PC-3 (cell line): Measurements from ENCODE around the gene TMEM119.

ENCODE experiments used
- EZH2 ChIP-seq: fragments of 300-600 bp; sonication (generic); IDR thresholded peaks from one replicate; pipeline ENCODE4 v1.6.1; 2017; ENCODE audit warnings: antibody characterized with exemption, mild to moderate bottlenecking, low read length; ENCODE audit not compliant: unreplicated experiment
- TF ChIP-seq, protein P1 (sequence below): fragments of 300-600 bp; sonication (generic); conservative IDR thresholded peaks from 2 replicates; pipeline ENCODE4 v1.5.1; 2017; ENCODE audit warnings: antibody characterized with exemption, low read depth, mild to moderate bottlenecking, low read length

GRCh38 chr12:108627134-108627920 lies 29.4 kb upstream of the TMEM119 start:
- TF ChIP-seq, protein P1, sequence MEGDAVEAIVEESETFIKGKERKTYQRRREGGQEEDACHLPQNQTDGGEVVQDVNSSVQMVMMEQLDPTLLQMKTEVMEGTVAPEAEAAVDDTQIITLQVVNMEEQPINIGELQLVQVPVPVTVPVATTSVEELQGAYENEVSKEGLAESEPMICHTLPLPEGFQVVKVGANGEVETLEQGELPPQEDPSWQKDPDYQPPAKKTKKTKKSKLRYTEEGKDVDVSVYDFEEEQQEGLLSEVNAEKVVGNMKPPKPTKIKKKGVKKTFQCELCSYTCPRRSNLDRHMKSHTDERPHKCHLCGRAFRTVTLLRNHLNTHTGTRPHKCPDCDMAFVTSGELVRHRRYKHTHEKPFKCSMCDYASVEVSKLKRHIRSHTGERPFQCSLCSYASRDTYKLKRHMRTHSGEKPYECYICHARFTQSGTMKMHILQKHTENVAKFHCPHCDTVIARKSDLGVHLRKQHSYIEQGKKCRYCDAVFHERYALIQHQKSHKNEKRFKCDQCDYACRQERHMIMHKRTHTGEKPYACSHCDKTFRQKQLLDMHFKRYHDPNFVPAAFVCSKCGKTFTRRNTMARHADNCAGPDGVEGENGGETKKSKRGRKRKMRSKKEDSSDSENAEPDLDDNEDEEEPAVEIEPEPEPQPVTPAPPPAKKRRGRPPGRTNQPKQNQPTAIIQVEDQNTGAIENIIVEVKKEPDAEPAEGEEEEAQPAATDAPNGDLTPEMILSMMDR, result no peak
- TF ChIP-seq EZH2, result no peak
